Stimulated activated memory B cell treated with anti-CD40 and anti-IgM and Interleukin-4, amounts not matched to agents 10 μg/mL and 1 μg/mL and 100 μg/mL, for 72 hours (primary cell): Measurements from ENCODE around the gene HBD.

Experiments
- ATAC-seq: fragments of 150-1000 bp; cut with Tn5 transposase; 2 replicates; pipeline ENCODE4 v1.10.0; 2021
- H3K27ac Mint-ChIP-seq: one replicate; pipeline ENCODE4 v1.8.0; 2022; ENCODE audit warnings: mild to moderate bottlenecking, mixed read lengths
- H3K27me3 Mint-ChIP-seq: one replicate; pipeline ENCODE4 v1.8.0; 2022; ENCODE audit warnings: mixed read lengths
- H3K36me3 Mint-ChIP-seq: one replicate; pipeline ENCODE4 v1.8.0; 2022; ENCODE audit warnings: mixed read lengths
- H3K4me1 Mint-ChIP-seq: one replicate; pipeline ENCODE4 v1.8.0; 2022; ENCODE audit warnings: mixed read lengths
- H3K4me3 Mint-ChIP-seq: one replicate; pipeline ENCODE4 v1.8.0; 2022; ENCODE audit warnings: mild to moderate bottlenecking, moderate library complexity, mixed read lengths
- H3K9me3 Mint-ChIP-seq: one replicate; pipeline ENCODE4 v1.8.0; 2022; ENCODE audit warnings: mixed read lengths

Gene HBD

GRCh38 chr11:5196067-5196466 lies 38.2 kb downstream of the HBD start:
- Mint-ChIP-seq H3K27me3 (peaks cover 14% of the 10 kb centered on the region), H3K36me3 (no peaks in the 10 kb centered on the region), H3K27ac (no peak overlapping the region), H3K4me1 (no peaks in the 10 kb centered on the region), H3K9me3 (peaks cover 4% of the 10 kb centered on the region), H3K4me3 (no peak overlapping the region)
- no peak for ATAC-seq

- peaks cover 14% of the 10 kb centered on the region for H3K9me3 Mint-ChIP-seq
- H3K4me3 Mint-ChIP-seq: no peak overlapping the region
- H3K27ac Mint-ChIP-seq: no peak overlapping the region
- no peak for ATAC-seq
- H3K4me1 Mint-ChIP-seq: no peaks in the 10 kb centered on the region
- no peaks in the 10 kb centered on the region for H3K36me3 Mint-ChIP-seq
- H3K27me3 Mint-ChIP-seq: no peaks in the 10 kb centered on the region
Observed at GRCh38 chr11:5192738-5193137, 41.5 kb downstream of the HBD start.

GRCh38 chr11:5188201-5188600 lies 46.1 kb downstream of the HBD start:
- Mint-ChIP-seq H3K9me3 (peaks cover 13% of the 10 kb centered on the region), H3K27ac (no peak overlapping the region), H3K4me3 (no peak overlapping the region), H3K36me3 (no peaks in the 10 kb centered on the region), H3K27me3 (no peaks in the 10 kb centered on the region), H3K4me1 (no peaks in the 10 kb centered on the region)
- no peak for ATAC-seq
